Gastrocnemius medialis (tissue), 4 donors: ENCODE measurements around the gene RPL10A.

Experiments used
- CTCF ChIP-seq, 5 experiments: fragments of 450-650 bp in 3 of 5; fragments of 200-600 bp in 2 of 5; sonication (generic) in 2 of 5; IDR thresholded peaks in 4 of 5; conservative IDR thresholded peaks in 1 of 5; 1 replicate in 4 of 5; 2 replicates in 1 of 5; pipeline ENCODE4 v1.5.1; 2016 to 2019; ENCODE audit warnings: antibody characterized with exemption in 5 of 5, mild to moderate bottlenecking in 3 of 5, moderate library complexity in 3 of 5
- POLR2A ChIP-seq, 2 donors: fragments of 450-650 bp; IDR thresholded peaks; one replicate each; pipeline ENCODE4 v1.6.1; 2017; ENCODE audit warnings: antibody characterized with exemption in 2 of 2, mild to moderate bottlenecking in 2 of 2, moderate library complexity in 2 of 2

- no peak for TF ChIP-seq POLR2A (IDR thresholded peaks at IDR 0.05)
- TF ChIP-seq CTCF (IDR thresholded peaks at IDR 0.05 in 4 of 5, conservative IDR thresholded peaks at IDR 0.05 in 1 of 5), result no peak
Measured at GRCh38 chr6:35426074-35426473, 42.1 kb upstream of the RPL10A start.
